Measurements from ENCODE around the gene EPHA2.

The EPHA2 gene

DNA sequence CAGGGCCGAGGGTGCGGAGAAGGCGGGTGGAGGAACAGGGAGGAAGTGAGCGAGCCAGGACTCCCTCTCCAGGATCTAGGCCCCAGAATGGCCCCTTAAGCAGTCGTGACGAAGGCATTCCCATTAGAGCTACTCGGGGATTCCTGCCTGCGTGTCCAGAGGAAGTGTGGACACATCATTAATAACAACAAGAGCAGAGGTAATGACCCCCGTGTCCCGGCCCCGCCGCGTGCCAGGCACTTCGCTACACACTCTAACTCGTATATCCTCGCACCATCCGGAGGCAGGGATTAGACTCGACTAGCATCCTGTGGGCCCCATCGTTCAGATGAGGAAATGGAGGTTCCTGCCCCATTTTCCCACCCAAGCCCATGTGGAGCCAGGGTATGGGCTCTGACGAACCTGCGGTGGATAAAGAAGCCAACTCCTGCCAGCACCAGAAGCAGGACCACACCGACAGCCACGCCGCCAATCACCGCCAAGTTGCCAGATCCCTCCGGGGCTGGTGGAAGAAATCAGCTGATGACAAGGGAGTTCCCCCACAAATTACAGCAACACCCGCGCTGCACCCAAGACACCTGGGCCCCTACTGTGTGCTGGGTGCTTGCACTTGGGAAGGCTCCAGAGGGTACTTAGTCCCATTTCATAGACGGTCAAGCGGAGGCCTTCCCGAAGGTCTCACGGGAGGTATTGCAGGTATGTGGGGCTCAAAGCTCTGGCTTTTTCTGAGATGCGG lies 21.6 kb downstream of the EPHA2 start:
- no peaks in the 10 kb centered on the region for H3K36me3 Mint-ChIP-seq
- DNase-seq (no peak), ATAC-seq (replicated peaks) (no peak)
- no peak overlapping the region for H3K4me3 Mint-ChIP-seq
- H3K27me3 Mint-ChIP-seq, result peaks cover 20 to 21% of the 10 kb centered on the region in 2 donors
- H3K4me1 Mint-ChIP-seq, result no peaks in the 10 kb centered on the region
- peak overlapping the region; percentile 14 for H3K27ac Mint-ChIP-seq
- H3K9me3 Mint-ChIP-seq, result no peaks in the 10 kb centered on the region

- H3K4me3 Mint-ChIP-seq, result no peak overlapping the region
- ATAC-seq (replicated peaks), result no peak
- no peaks in the 10 kb centered on the region for H3K9me3 Mint-ChIP-seq
- H3K36me3 Mint-ChIP-seq, result no peaks in the 10 kb centered on the region
- H3K27me3 Mint-ChIP-seq, result peaks cover 18 to 21% of the 10 kb centered on the region in 2 donors
- DNase-seq, result no peak
- H3K4me1 Mint-ChIP-seq, result no peaks in the 10 kb centered on the region
- no peak overlapping the region for H3K27ac Mint-ChIP-seq
Observed at GRCh38 chr1:16133007-16133961, 22.6 kb downstream of the EPHA2 start.

DNA sequence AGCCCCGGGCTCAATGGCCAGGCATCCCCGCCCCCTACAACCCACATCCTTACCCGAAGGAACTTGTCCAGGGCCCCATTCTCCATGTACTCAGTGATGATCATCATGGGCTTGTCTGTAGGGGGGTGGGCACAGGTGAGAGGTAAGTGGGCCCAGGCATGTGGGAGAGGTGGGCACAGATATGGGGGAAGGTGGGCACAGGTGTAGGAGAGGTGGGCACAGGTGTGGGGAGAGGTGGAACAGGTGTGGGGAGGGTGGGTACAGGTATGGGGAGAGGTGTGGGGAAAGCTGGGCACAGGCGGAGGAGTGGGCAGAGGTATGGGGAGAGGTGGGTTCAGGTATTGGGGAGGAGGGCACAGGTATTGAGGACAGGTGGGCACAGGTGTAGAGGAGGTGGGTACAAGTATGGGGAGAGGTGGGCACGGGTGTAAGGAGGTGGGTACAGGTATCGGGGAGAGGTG lies 23.5 kb downstream of the EPHA2 start:
- H3K27me3 Mint-ChIP-seq, result peaks cover 26 to 27% of the 10 kb centered on the region in 2 donors
- H3K36me3 Mint-ChIP-seq, result no peaks in the 10 kb centered on the region
- no peak overlapping the region for H3K4me3 Mint-ChIP-seq
- H3K4me1 Mint-ChIP-seq, result no peaks in the 10 kb centered on the region
- no peak for ATAC-seq (replicated peaks)
- no peak for DNase-seq
- no peak overlapping the region for H3K27ac Mint-ChIP-seq
- H3K9me3 Mint-ChIP-seq, result no peaks in the 10 kb centered on the region

GRCh38 chr1:16131636-16132324 lies 24.1 kb downstream of the EPHA2 start:
- ATAC-seq (replicated peaks) (no peak), DNase-seq (no peak)
- Mint-ChIP-seq H3K9me3 (no peaks in the 10 kb centered on the region), H3K4me3 (no peak overlapping the region), H3K27ac (no peak overlapping the region), H3K27me3 (peaks cover 32 to 33% of the 10 kb centered on the region in 2 donors), H3K36me3 (no peaks in the 10 kb centered on the region), H3K4me1 (no peaks in the 10 kb centered on the region)

DNA sequence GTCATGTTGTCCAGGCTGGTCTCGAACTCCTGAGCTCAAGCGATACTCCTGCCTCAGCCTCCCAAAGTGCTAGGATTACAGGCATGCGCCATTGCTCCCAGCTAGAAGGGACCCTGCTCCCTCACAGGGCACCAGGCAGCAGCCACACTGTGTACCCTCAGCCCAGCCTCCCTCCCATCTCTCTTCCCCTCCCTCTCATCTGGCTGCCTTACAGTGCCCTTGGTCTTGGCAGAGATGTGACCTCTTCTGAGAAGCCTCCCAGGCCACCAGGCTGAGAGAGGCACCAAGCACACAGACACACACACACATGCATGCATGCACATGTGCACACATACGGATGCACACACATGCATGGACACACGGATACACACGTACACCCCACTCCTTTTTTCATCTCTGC lies 25.0 kb downstream of the EPHA2 start:
- Mint-ChIP-seq H3K27me3 (peaks cover 32 to 38% of the 10 kb centered on the region in 2 donors), H3K4me1 (no peaks in the 10 kb centered on the region), H3K36me3 (no peaks in the 10 kb centered on the region), H3K4me3 (no peak overlapping the region), H3K9me3 (no peaks in the 10 kb centered on the region), H3K27ac (no peak overlapping the region)
- no peak for DNase-seq
- ATAC-seq (replicated peaks), result no peak

DNA sequence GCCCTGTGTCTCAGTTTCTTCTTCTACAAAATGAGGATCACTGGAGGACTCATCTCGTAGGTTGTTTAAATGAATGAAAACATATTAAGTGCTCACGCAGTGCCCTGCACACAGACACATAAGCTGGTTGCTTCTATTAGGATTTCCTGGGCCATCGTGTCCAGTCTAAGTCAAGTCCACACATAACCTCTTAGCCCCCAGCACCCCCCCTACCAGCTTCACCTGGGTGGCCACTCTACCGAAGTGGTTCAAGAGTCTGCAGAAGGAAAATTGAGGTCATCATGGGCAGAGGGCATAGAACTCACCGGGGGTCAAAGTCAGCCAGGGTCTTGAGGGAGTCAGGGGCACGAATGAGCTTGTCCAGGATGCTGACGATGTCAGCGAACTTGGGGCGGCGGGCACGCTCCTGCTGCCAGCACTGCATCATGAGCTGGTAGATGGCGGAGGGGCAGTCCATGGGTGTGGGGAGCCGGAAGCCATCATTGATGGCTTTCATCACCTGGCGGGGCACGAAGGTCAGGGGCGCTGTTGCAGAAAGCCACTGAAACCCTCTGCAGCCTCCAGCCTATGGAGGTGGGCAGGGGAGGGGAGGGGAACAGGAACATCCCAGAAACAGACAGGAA lies 25.8 kb downstream of the EPHA2 start:
- Mint-ChIP-seq H3K9me3 (no peaks in the 10 kb centered on the region), H3K27ac (no peak overlapping the region), H3K4me1 (no peaks in the 10 kb centered on the region), H3K27me3 (peaks cover 32 to 44% of the 10 kb centered on the region in 2 donors), H3K36me3 (no peaks in the 10 kb centered on the region), H3K4me3 (no peak overlapping the region)
- ATAC-seq (replicated peaks) (no peak), DNase-seq (no peak)

GRCh38 chr1:16129316-16129715 lies 26.6 kb downstream of the EPHA2 start:
- peaks cover 36 to 51% of the 10 kb centered on the region in 2 donors for H3K27me3 Mint-ChIP-seq
- H3K27ac Mint-ChIP-seq, result no peak overlapping the region
- no peaks in the 10 kb centered on the region for H3K9me3 Mint-ChIP-seq
- no peaks in the 10 kb centered on the region for H3K4me1 Mint-ChIP-seq
- DNase-seq (no peak), ATAC-seq (replicated peaks) (no peak)
- H3K4me3 Mint-ChIP-seq, result no peak overlapping the region
- H3K36me3 Mint-ChIP-seq, result no peaks in the 10 kb centered on the region

GRCh38 chr1:16128338-16128741 lies 27.5 kb downstream of the EPHA2 start:
- no peaks in the 10 kb centered on the region for H3K4me1 Mint-ChIP-seq
- no peak overlapping the region for H3K27ac Mint-ChIP-seq
- H3K4me3 Mint-ChIP-seq, result no peak overlapping the region
- peaks cover 37 to 58% of the 10 kb centered on the region in 2 donors for H3K27me3 Mint-ChIP-seq
- no peak for DNase-seq
- no peaks in the 10 kb centered on the region for H3K9me3 Mint-ChIP-seq
- no peaks in the 10 kb centered on the region for H3K36me3 Mint-ChIP-seq
- no peak for ATAC-seq (replicated peaks)

DNA sequence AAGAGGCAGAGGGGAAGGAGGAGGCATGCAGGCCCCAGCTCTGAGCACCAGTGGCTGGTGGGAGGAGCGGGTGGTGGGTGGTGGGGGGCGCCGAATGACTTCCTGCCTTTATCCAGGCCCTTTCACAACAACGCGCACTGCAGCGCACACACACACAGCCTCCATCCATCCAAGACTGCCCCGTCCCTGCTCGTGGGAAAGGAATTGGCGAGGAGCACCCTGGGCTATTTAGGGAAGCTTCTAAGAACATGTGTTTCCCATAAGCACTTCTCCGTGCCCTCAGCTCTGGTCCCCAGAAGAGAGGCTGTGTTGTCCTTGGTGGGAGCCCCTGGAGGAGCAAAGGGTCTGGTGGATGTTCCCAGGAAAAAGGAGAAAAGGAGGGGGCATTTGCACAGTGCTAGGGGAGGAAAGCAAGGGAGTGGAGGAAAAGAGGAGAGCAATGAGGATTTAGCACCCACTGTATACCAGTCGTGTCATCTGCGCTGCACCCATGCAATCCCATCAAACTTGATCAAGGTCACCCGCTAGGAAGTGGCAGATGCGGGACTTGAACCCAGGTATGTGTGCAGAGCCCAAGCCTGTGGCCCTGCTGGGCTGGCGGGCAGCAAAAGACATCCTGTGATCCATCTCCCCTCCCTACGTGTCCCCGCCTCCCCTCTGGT lies 28.1 kb downstream of the EPHA2 start:
- ATAC-seq (replicated peaks) (no peak), DNase-seq (no peak)
- H3K36me3 Mint-ChIP-seq, result no peaks in the 10 kb centered on the region
- no peaks in the 10 kb centered on the region for H3K9me3 Mint-ChIP-seq
- peaks cover 42 to 63% of the 10 kb centered on the region in 2 donors for H3K27me3 Mint-ChIP-seq
- no peak overlapping the region for H3K27ac Mint-ChIP-seq
- peaks cover 4 to 5% of the 10 kb centered on the region in 2 donors for H3K4me1 Mint-ChIP-seq
- no peak overlapping the region for H3K4me3 Mint-ChIP-seq

- peaks cover 38 to 64% of the 10 kb centered on the region in 2 donors for H3K27me3 Mint-ChIP-seq
- no peaks in the 10 kb centered on the region for H3K36me3 Mint-ChIP-seq
- no peaks in the 10 kb centered on the region for H3K9me3 Mint-ChIP-seq
- DNase-seq, result no peak
- H3K4me1 Mint-ChIP-seq, result peaks cover 6 to 8% of the 10 kb centered on the region in 2 donors
- no peak for ATAC-seq (replicated peaks)
- no peak overlapping the region for H3K27ac Mint-ChIP-seq
- H3K4me3 Mint-ChIP-seq, result no peak overlapping the region
Observed at GRCh38 chr1:16126743-16127515, 28.9 kb downstream of the EPHA2 start.

DNA sequence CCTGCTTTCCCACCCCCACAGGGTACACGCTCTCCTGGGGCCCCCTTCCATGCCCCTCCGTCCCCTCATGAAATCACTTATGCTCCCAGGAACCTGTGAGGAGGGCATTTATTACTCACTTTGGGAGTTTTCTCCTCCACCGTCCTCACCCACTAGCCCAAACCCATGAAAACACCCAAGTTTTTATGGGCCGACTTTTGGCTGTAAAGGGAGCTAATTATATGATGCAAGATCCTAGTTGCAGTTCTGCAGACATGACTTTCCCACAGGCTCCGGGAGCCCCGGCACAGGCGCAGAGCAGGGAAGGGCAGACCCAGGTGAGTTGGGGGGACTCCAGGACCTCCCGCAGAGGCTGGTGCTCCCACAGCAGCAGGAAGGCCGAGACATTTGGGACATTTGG lies 29.7 kb downstream of the EPHA2 start:
- Mint-ChIP-seq H3K36me3 (no peaks in the 10 kb centered on the region), H3K9me3 (no peaks in the 10 kb centered on the region), H3K4me1 (peaks cover 6 to 8% of the 10 kb centered on the region in 2 donors), H3K4me3 (no peak overlapping the region), H3K27me3 (peaks cover 38 to 65% of the 10 kb centered on the region in 2 donors), H3K27ac (no peak overlapping the region)
- no peak for DNase-seq
- no peak for ATAC-seq (replicated peaks)

- Mint-ChIP-seq H3K27me3 (peaks cover 39 to 59% of the 10 kb centered on the region in 2 donors), H3K27ac (no peak overlapping the region), H3K36me3 (no peaks in the 10 kb centered on the region), H3K9me3 (no peaks in the 10 kb centered on the region), H3K4me3 (no peak overlapping the region), H3K4me1 (peaks cover 6 to 8% of the 10 kb centered on the region in 2 donors)
- DNase-seq (no peak), ATAC-seq (replicated peaks) (no peak)
Observed at GRCh38 chr1:16125483-16125882, 30.4 kb downstream of the EPHA2 start.

GRCh38 chr1:16125088-16125470 lies 30.8 kb downstream of the EPHA2 start:
- DNase-seq (no peak), ATAC-seq (replicated peaks) (no peak)
- H3K9me3 Mint-ChIP-seq, result no peaks in the 10 kb centered on the region
- no peak overlapping the region for H3K4me3 Mint-ChIP-seq
- peaks cover 6 to 8% of the 10 kb centered on the region in 2 donors for H3K4me1 Mint-ChIP-seq
- H3K27ac Mint-ChIP-seq, result no peak overlapping the region
- peaks cover 37 to 59% of the 10 kb centered on the region in 2 donors for H3K27me3 Mint-ChIP-seq
- no peaks in the 10 kb centered on the region for H3K36me3 Mint-ChIP-seq
